ENCODE results near the gene LITAF.

- TF ChIP-seq, protein P1, sequence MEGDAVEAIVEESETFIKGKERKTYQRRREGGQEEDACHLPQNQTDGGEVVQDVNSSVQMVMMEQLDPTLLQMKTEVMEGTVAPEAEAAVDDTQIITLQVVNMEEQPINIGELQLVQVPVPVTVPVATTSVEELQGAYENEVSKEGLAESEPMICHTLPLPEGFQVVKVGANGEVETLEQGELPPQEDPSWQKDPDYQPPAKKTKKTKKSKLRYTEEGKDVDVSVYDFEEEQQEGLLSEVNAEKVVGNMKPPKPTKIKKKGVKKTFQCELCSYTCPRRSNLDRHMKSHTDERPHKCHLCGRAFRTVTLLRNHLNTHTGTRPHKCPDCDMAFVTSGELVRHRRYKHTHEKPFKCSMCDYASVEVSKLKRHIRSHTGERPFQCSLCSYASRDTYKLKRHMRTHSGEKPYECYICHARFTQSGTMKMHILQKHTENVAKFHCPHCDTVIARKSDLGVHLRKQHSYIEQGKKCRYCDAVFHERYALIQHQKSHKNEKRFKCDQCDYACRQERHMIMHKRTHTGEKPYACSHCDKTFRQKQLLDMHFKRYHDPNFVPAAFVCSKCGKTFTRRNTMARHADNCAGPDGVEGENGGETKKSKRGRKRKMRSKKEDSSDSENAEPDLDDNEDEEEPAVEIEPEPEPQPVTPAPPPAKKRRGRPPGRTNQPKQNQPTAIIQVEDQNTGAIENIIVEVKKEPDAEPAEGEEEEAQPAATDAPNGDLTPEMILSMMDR (IDR thresholded peaks at IDR 0.05 in 2 of 3, conservative IDR thresholded peaks at IDR 0.05 in 1 of 3; ENCODE audit: borderline replicate concordance in 1 of 3, insufficient read depth in 1 of 3, low read depth in 2 of 3, low read length in 2 of 3), result no peak
- TF ChIP-seq POLR2AphosphoS5 (IDR thresholded peaks at IDR 0.05; ENCODE audit: low read depth, low read length) (no peak), SRF (IDR thresholded peaks at IDR 0.05; ENCODE audit: low read depth) (no peak), EZH2 (IDR thresholded peaks at IDR 0.05) (no peak), REST (IDR thresholded peaks at IDR 0.05; ENCODE audit: low read depth) (no peak), EZH2phosphoT487 (IDR thresholded peaks at IDR 0.05; ENCODE audit: borderline replicate concordance) (no peak), ZNF274 (IDR thresholded peaks at IDR 0.05; ENCODE audit: low read depth, low read length) (no peak), EGR1 (IDR thresholded peaks at IDR 0.05; ENCODE audit: low read depth) (no peak), RAD21 (IDR thresholded peaks at IDR 0.05; ENCODE audit: low read depth) (no peak), POLR2A (IDR thresholded peaks at IDR 0.05; ENCODE audit: borderline replicate concordance, extremely low read depth, insufficient read depth, insufficient read length) (no peak), MAX (IDR thresholded peaks at IDR 0.05) (no peak), TCF7L2 (IDR thresholded peaks at IDR 0.05; ENCODE audit: borderline replicate concordance, extremely low read depth, insufficient read depth, insufficient read length) (no peak), FOSL1 (IDR thresholded peaks at IDR 0.05; ENCODE audit: low read depth) (no peak)
- TF ChIP-seq, protein P2, sequence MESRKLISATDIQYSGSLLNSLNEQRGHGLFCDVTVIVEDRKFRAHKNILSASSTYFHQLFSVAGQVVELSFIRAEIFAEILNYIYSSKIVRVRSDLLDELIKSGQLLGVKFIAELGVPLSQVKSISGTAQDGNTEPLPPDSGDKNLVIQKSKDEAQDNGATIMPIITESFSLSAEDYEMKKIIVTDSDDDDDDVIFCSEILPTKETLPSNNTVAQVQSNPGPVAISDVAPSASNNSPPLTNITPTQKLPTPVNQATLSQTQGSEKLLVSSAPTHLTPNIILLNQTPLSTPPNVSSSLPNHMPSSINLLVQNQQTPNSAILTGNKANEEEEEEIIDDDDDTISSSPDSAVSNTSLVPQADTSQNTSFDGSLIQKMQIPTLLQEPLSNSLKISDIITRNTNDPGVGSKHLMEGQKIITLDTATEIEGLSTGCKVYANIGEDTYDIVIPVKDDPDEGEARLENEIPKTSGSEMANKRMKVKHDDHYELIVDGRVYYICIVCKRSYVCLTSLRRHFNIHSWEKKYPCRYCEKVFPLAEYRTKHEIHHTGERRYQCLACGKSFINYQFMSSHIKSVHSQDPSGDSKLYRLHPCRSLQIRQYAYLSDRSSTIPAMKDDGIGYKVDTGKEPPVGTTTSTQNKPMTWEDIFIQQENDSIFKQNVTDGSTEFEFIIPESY (IDR thresholded peaks at IDR 0.05; ENCODE audit: extremely low read depth, insufficient replicate concordance, low read length), result no peak
Measured at GRCh38 chr16:11621920-11622651, 35.4 kb upstream of the LITAF start.

Measured in HCT116 (cell line).